PC-3 (cell line): ENCODE data around the gene MT1H.

Source experiments
- CTCF ChIP-seq: fragments of 300-600 bp; sonication (generic); conservative IDR thresholded peaks from 2 replicates; pipeline ENCODE4 v1.5.1; 2017; ENCODE audit warnings: antibody characterized with exemption, low read depth, mild to moderate bottlenecking, low read length
- EZH2 ChIP-seq: fragments of 300-600 bp; sonication (generic); IDR thresholded peaks from one replicate; pipeline ENCODE4 v1.6.1; 2017; ENCODE audit warnings: antibody characterized with exemption, mild to moderate bottlenecking, low read length; ENCODE audit not compliant: unreplicated experiment
- EZH2phosphoT487 ChIP-seq: fragments of 300-600 bp; sonication (generic); IDR thresholded peaks from 2 replicates; pipeline ENCODE4 v1.6.1; 2018; ENCODE audit warnings: mild to moderate bottlenecking, antibody characterized with exemption, low read length, borderline replicate concordance

- TF ChIP-seq CTCF (no peak), EZH2phosphoT487 (no peak), EZH2 (no peak)
Measured at GRCh38 chr16:56630134-56630533, 39.5 kb upstream of the MT1H start.
